NCI-H345 treated with DMSO at 0.1 percent for 48 hours (cell line): Measurements from ENCODE around the gene PAQR7.
A peak's percentile ranks its signal among the peaks of the same experiment; 100 is the strongest.

Experiments used
- DNase-seq: peaks from one replicate; lab custom pipeline; 2025; ENCODE audit not compliant: unreplicated experiment; lab: John Stamatoyannopoulos, UW

PAQR7 gene, protein sequence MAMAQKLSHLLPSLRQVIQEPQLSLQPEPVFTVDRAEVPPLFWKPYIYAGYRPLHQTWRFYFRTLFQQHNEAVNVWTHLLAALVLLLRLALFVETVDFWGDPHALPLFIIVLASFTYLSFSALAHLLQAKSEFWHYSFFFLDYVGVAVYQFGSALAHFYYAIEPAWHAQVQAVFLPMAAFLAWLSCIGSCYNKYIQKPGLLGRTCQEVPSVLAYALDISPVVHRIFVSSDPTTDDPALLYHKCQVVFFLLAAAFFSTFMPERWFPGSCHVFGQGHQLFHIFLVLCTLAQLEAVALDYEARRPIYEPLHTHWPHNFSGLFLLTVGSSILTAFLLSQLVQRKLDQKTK

DNA sequence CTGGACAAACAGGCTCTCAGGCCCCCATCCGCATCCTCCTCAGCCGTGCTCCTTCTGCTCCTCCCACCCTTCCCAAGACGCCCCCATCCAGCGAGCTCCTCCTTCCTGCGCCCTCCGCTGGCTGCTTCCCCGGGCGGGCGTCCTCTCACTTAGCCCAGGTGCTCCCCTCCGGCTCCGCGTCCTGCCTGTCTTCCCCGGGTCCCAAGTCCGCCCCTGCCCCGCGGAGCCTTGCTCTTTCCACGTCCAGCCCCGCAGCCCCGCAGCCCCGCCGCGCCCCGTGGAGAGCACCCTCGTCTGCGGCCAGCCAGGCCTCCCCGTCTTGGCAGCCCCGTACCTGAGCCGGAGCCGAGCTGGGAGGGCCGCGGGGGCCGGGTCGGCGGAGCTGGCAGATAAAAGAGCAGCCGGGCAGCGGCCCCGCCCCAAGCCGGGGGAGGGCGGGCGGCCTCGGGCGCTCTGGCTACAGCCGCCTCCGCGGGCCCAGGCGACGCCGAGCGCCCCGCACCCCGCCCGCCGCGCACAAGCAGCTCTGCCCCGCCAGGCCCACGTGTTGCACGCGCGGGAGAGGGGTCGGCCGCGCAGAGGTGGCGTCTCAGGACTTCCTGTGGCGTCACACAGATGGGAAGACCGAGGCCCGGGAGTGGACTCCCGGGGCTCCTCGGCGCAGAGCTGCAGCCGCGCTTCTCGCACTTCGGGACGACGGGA, at the start of gene PAQR7:
Gene PAQR7, minus strand, starts transcription at position 555 of the 702 bp plus-strand sequence. CDS start 11,869 bp downstream, outside the sequence.
- DNase-seq, result no peak

GRCh38 chr1:25924454-25924853, 48.9 kb upstream of the PAQR7 start:
- DNase-seq, result no peak

GRCh38 chr1:25922971-25923552, 47.6 kb upstream of the PAQR7 start:
- DNase-seq, result no peak

GRCh38 chr1:25922056-25922970, 46.8 kb upstream of the PAQR7 start:
- no peak for DNase-seq

GRCh38 chr1:25918615-25919014, 43.1 kb upstream of the PAQR7 start:
- DNase-seq, result no peak

DNA sequence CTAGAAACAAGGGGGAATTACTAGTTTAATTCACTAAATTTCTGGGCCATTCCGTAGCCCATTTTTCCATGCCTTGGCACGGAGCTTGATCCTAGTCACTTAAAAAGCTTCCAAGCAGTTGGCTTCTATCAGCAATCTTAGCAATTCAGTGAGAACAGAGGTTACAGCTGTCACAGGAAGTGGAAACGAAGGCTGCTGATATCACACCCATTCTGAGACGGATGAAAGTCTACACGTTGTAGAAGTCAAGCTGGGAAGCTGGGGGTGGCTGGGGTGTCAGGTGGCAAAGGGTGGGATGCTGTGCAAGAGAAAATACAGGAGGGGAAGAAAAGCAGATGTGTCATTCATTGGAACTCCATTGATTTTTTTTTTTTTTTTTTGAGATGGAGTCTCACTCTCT, 42.5 kb upstream of the PAQR7 start:
- DNase-seq, result no peak

- DNase-seq, result no peak
Observed at GRCh38 chr1:25916460-25916859, 41.0 kb upstream of the PAQR7 start.

DNA sequence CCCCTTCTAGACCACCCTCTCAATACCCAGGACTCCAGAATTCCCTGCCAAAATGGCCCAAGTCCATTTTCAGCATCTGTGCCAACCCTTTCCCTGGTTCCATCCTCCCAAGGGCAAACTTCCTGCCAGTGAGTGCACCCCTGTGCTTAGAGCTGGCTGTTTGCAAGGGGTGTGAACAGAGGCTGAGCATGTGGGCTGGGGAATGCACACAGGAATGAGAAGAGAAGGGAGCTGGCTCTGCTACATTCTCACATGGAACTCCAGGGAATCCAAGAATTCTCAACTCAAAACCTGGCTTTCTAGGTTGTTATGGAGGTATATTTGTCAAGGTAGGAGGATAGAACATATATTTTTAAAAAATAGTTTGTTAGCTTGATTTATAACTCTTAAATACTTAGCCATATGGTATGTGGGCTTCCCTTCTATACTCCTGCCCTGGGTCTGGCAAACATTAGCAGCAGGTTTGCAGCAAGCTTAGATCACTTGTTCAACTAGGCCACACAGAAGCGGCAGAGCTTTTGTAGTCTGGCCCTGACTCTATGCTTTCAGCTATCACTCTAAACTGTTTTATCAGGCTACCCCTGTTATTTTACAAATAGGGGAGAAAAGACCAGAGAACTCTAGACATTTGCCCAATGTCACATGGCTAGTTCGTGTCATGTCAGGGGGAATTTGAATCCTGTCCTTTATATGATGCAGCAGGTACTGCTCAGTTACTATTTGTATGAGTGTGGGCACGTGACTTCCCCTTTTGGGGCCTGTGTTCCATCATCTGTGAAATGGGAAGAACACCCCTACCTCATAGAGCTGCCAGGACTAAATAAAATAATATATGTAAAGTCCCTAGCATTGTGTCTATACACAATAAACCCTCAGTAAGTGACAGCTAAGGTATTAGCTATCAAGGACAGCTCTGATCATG, 38.8 kb upstream of the PAQR7 start:
- DNase-seq, result no peak

GRCh38 chr1:25913206-25913605, 37.7 kb upstream of the PAQR7 start:
- no peak for DNase-seq

GRCh38 chr1:25912076-25912831, 36.7 kb upstream of the PAQR7 start:
- no peak for DNase-seq

DNA sequence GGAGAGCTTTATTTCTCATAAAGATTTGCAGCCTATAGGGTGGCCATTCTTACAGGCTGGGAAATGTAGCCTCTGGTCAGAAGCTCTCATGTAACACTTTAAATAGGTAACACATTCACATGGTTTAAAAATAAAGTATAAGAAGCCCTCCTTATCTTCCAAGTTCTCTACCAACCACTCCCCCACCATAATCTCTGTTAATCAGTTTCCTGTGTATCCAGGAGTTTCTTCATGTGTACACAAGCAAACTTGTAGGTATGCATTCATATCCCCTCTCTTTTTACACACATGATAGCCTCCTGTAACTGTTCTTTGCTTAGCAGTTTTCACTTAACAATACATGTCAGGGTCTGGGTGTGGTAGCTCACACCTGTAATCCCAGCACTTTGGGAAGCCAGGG, 35.7 kb upstream of the PAQR7 start:
- DNase-seq, result no peak

DNA sequence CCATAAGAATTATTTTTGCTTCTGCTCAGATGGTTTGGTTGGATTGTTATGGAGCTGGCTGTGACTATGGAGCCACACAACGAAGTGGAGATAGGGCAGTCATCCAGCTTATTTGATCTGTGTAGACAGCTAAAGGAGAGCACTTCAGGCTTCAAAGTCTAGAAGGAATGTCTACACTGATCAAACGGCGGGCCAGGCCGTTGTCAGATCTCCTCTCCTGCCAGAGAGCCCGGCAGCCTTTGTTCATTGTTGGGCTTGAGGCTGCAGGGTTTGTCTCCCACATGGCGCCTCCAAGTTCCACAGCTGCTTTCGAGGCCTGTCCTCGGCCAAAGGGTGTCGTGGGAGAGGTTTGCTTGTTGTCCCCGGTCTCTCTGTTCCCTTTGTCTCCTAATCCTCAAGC, 33.5 kb upstream of the PAQR7 start:
- DNase-seq, result no peak

- no peak for DNase-seq
Observed at GRCh38 chr1:25908161-25908560, 32.7 kb upstream of the PAQR7 start.

GRCh38 chr1:25907601-25908000, 32.1 kb upstream of the PAQR7 start:
- no peak for DNase-seq

DNA sequence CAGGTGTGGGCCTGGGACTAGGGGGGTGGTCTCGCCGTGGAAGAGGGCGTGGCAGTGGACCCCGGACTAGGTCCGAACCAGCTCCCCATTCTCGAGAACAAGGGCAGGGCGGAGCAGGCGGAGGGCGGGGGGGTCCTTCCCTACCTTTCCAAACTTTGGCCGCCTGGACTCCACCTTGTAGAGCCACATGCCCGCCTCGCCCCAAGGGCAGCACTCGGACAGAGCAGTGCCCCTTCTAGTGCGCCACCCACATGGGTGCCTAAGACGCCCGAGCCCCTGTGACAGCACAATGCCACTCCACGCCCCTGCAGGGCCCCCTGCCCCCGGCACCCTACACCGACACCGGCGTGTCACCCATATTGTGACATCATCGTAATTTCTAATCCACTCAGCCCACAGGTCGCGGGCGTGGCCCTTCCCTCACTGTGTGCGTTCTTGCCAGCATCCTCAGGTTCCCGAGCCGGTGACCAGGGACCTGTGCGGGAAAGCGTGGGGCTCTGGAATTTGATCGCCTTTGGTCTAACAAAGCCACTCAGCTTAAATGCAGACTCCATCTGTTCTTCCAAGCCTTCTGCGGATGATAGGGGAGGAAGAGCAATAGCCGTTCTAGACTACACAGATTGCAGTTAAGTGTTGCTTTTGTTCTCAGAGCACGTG, 31.3 kb upstream of the PAQR7 start:
- DNase-seq, result peak; percentile 46

DNA sequence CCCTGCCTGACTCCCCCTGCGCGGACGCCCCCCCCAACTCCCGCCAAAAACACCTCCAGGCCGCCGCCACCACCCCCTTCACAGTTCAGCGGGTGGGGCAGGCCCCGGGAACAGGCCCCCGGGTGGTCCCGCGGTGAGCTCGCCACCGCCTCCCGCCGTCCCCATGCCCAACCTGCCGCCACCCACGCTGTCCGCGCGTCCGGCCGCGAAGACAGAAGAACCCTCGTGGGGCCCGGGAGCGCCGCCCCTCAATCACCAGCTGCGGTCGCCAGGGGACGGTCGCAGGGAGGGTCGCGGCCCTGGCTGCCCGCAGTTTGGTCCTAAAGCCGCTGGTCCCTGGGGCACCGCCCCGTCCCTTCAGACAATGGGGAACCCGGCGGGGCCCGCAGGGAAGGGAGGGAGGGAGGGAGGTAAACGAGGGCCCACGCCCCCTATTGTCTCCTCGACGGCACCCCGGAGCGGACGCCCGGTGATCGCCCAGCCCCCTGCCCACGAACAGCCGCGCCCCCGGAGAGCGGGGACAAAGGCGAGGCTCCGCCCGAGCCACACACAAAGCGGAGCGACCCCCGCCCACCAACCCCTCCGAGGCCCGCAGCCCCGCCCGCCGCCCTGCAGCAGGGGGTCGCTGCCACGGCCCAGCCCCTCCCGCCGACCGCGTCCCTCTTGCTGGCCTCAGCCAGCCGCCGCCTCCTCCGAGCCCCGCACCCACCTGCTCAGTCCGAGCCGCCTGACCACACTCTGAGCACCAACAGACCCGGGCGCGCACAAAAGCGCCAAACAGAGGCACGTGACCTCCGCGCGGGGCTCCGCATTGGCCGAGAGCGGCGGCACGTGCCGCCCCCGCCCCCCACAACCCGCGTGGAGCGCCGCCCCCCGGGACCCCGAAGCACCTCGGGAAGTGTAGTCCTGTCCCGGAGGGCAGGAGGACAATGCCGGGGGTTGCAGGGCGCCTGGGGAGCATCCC, 30.5 kb upstream of the PAQR7 start, which contains the start of gene STMN1:
Gene STMN1, minus strand, starts transcription at position 740 of the 964 bp plus-strand sequence. CDS start 1,743 bp downstream, outside the sequence.
- peak; percentile 93 for DNase-seq

DNA sequence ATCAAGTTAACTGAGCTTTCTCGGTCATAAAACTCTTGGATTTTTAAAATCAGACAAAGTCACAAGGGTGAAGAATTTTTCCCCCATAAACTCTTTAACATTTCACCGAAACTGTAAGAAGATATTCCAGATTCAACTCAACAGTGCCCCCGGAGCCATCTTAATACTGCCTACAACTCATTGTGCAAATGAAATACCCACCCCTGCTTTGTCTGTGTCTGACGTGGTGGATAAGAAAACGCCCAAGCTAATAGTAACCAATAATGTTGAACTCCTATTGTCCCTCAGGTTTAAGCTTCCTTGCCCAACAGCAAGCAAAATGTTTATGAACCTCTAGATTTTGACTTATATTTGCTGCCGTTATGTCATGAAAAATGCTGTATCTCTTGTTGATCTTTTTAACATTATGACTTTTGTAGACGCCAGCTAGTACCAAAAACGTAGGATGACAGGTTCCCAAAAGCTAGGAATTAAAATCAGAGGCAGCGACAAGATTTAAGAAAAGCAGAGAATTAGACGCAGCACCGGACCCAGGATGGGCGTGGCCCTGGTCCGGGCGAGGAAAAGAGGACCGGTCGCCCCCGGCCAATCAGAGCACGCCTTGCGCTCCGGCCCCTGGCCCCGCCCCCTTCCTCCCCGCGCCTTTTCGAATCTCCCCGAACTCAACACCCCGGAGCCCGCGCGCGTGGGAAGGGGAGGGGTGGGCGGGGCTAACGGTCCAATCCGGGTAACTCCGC, 29.6 kb upstream of the PAQR7 start:
- DNase-seq, result peak; percentile 89
